ENCODE measurements around the gene RNF13.

GRCh38 chr3:149867563-149867962 is 54.5 kb downstream of the RNF13 start:
- no peak for TF ChIP-seq ARNTL (CRISPR knock-in tag; IDR thresholded peaks at IDR 0.05; ENCODE audit: borderline replicate concordance, low read depth)
- TF ChIP-seq TSHZ2 (CRISPR knock-in tag; IDR thresholded peaks at IDR 0.05): no peak
- no peak for TF ChIP-seq ZFP3 (CRISPR knock-in tag; IDR thresholded peaks at IDR 0.05)
- no peak for TF ChIP-seq ZNF565 (CRISPR knock-in tag; conservative IDR thresholded peaks at IDR 0.05; ENCODE audit: low read depth)
- no peak for TF ChIP-seq RARB (CRISPR knock-in tag; IDR thresholded peaks at IDR 0.05)
- no peak for TF ChIP-seq PPARA (CRISPR knock-in tag; IDR thresholded peaks at IDR 0.05; ENCODE audit: borderline replicate concordance)
- no peak for TF ChIP-seq BACH2 (CRISPR knock-in tag; IDR thresholded peaks at IDR 0.05; ENCODE audit: borderline replicate concordance)
- TF ChIP-seq PATZ1 (CRISPR knock-in tag; IDR thresholded peaks at IDR 0.05; ENCODE audit: borderline replicate concordance): no peak
- no peak for TF ChIP-seq CREB5 (CRISPR knock-in tag; IDR thresholded peaks at IDR 0.05; ENCODE audit: low read depth)
- no peak for TF ChIP-seq ESRRG (CRISPR knock-in tag; IDR thresholded peaks at IDR 0.05)
- TF ChIP-seq ZNF70 (CRISPR knock-in tag; IDR thresholded peaks at IDR 0.05): no peak
- TF ChIP-seq, protein P1, sequence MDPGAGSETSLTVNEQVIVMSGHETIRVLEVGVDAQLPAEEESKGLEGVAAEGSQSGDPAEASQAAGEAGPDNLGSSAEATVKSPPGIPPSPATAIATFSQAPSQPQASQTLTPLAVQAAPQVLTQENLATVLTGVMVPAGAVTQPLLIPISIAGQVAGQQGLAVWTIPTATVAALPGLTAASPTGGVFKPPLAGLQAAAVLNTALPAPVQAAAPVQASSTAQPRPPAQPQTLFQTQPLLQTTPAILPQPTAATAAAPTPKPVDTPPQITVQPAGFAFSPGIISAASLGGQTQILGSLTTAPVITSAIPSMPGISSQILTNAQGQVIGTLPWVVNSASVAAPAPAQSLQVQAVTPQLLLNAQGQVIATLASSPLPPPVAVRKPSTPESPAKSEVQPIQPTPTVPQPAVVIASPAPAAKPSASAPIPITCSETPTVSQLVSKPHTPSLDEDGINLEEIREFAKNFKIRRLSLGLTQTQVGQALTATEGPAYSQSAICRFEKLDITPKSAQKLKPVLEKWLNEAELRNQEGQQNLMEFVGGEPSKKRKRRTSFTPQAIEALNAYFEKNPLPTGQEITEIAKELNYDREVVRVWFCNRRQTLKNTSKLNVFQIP (CRISPR knock-in tag; IDR thresholded peaks at IDR 0.05; ENCODE audit: borderline replicate concordance, low read depth): no peak
- TF ChIP-seq ZC3H10 (CRISPR knock-in tag; IDR thresholded peaks at IDR 0.05): no peak

All from SK-N-SH treated with all-trans-retinoic acid at 6 μM for 48 hours (cell line).